Endothelial cell of umbilical vein (primary cell): ENCODE results near the gene CD164L2. TPM values are rescaled to one million over a fixed set of nuclear protein-coding genes. Genes with fewer than 3 reads are reported as not detected.

ENCODE experiments used
- BruUV-seq: library from RNA; stranded (reverse); fragments of 400-500 nt; replicated peaks from 2 replicates; lab custom pipeline; 2021; lab: Mats Ljungman, UMichigan
- CTCF ChIA-PET: fragments of 300-600, 350-600 bp; sonication (Branson Sonifier 250); formaldehyde crosslinking; loops from one replicate; lab custom pipeline; 2021; ENCODE audit warnings: antibody characterized with exemption, inconsistent platforms; lab: Charles Lee
- POLR2A ChIA-PET: fragments of 300-600, 350-600 bp; sonication (Branson Sonifier 250); formaldehyde crosslinking; loops from one replicate; lab custom pipeline; 2021; ENCODE audit warnings: antibody characterized with exemption, inconsistent platforms; lab: Charles Lee
- DNase-seq: peaks from one replicate; pipeline ENCODE4 v3.0.0-alpha.2; 2011; ENCODE audit warnings: low read depth, low spot score
- FAIRE-seq: peaks from 2 replicates; lab custom pipeline; 2011; peaks lifted over from hg19 to GRCh38; lab: Jason Lieb, UNC
- H2AFZ ChIP-seq: 2 replicates; pipeline ENCODE4 v1.6.0; 2012; ENCODE audit warnings: low read depth, low read length, control low read depth, inconsistent platforms
- H3K27ac ChIP-seq: 2 replicates; pipeline ENCODE4 v1.5.1; 2011; ENCODE audit warnings: low read depth, mild to moderate bottlenecking, control low read depth, low read length, moderate library complexity; ENCODE audit not compliant: insufficient read depth
- H3K27me3 ChIP-seq, 2 experiments: 2 replicates each; pipeline versions ENCODE4 v1.6.0 to v1.6.1; 2011; ENCODE audit warnings: low read length in 2 of 2, mixed read lengths in 1 of 2; ENCODE audit not compliant: control insufficient read depth in 2 of 2, insufficient read depth in 2 of 2
- H3K36me3 ChIP-seq, 2 experiments: 2 replicates in 1 of 2; 3 replicates in 1 of 2; pipeline ENCODE4 v1.5.1; 2011; ENCODE audit warnings: low read length in 2 of 2, mild to moderate bottlenecking in 1 of 2, moderate library complexity in 1 of 2; ENCODE audit not compliant: control insufficient read depth in 2 of 2, insufficient read depth in 2 of 2; ENCODE audit errors: extremely low read depth in 1 of 2
- H3K4me1 ChIP-seq: 3 replicates; pipeline ENCODE4 v1.5.1; 2011; ENCODE audit warnings: mild to moderate bottlenecking, low read length; ENCODE audit not compliant: control insufficient read depth, insufficient read depth; ENCODE audit errors: extremely low read depth
- H3K4me2 ChIP-seq: 2 replicates; pipeline ENCODE4 v1.6.1; 2011; ENCODE audit warnings: low read length, control low read depth, mixed read lengths; ENCODE audit not compliant: insufficient read depth
- H3K4me3 ChIP-seq, 3 experiments: fragments of 200-600 bp in 1 of 3; sonication (generic), shearing (Covaris generic) in 1 of 3; replicated peaks in 1 of 3; 2 replicates each; pipeline ENCODE4 v1.5.1; 2011 to 2016; ENCODE audit warnings: control low read depth in 3 of 3, low read length in 3 of 3, mild to moderate bottlenecking in 2 of 3, inconsistent platforms in 1 of 3, low read depth in 1 of 3, moderate library complexity in 1 of 3; ENCODE audit not compliant: insufficient read depth in 1 of 3
- H3K79me2 ChIP-seq: 2 replicates; pipeline ENCODE4 v1.6.0; 2012; ENCODE audit warnings: low read length, inconsistent platforms; ENCODE audit not compliant: control insufficient read depth, insufficient read depth
- H3K9ac ChIP-seq: replicated peaks from 2 replicates; pipeline ENCODE3; 2011; ENCODE audit warnings: low read length, control low read depth; ENCODE audit not compliant: insufficient read depth; ENCODE audit errors: extremely low read depth
- H3K9me1 ChIP-seq: replicated peaks from 3 replicates; pipeline ENCODE4 v1.6.0; 2011; ENCODE audit warnings: mild to moderate bottlenecking, low read length; ENCODE audit not compliant: control insufficient read depth, insufficient read depth; ENCODE audit errors: extremely low read depth
- H3K9me3 ChIP-seq: replicated peaks from 2 replicates; pipeline ENCODE4 v1.5.1; 2012; ENCODE audit warnings: low read length, inconsistent platforms; ENCODE audit not compliant: control insufficient read depth, insufficient read depth
- H4K20me1 ChIP-seq: replicated peaks from 2 replicates; pipeline ENCODE3; 2011; ENCODE audit warnings: mild to moderate bottlenecking, low read length; ENCODE audit not compliant: control insufficient read depth, insufficient read depth; ENCODE audit errors: extremely low read depth
- EZH2 ChIP-seq: IDR thresholded peaks from 2 replicates; pipeline ENCODE4 v1.6.1; 2012; ENCODE audit warnings: borderline replicate concordance, low read depth, mild to moderate bottlenecking, moderate library complexity, low read length, inconsistent platforms; ENCODE audit not compliant: severe bottlenecking
- FOS ChIP-seq: IDR thresholded peaks from 2 replicates; pipeline ENCODE4 v1.6.1; 2011; ENCODE audit warnings: mild to moderate bottlenecking, low read length, moderate library complexity, borderline replicate concordance; ENCODE audit not compliant: insufficient read depth
- GATA2 ChIP-seq: IDR thresholded peaks from 2 replicates; pipeline ENCODE4 v1.7.0; 2011; ENCODE audit warnings: low read depth, mild to moderate bottlenecking, moderate library complexity, mixed read lengths, low read length; ENCODE audit not compliant: insufficient read length, insufficient read depth
- JUN ChIP-seq: IDR thresholded peaks from 2 replicates; pipeline ENCODE4 v1.6.1; 2011; ENCODE audit warnings: borderline replicate concordance, low read depth; ENCODE audit not compliant: insufficient read length, insufficient read depth
- MAX ChIP-seq: IDR thresholded peaks from 2 replicates; pipeline ENCODE4 v1.6.1; 2011; ENCODE audit not compliant: insufficient read depth, insufficient read length
- MYC ChIP-seq: IDR thresholded peaks from one replicate; pipeline ENCODE4 v1.6.1; 2011; ENCODE audit warnings: mild to moderate bottlenecking, low read depth, low read length
- POLR2A ChIP-seq: IDR thresholded peaks from 2 replicates; pipeline ENCODE4 v1.6.1; 2012; ENCODE audit warnings: low read depth, mild to moderate bottlenecking, control low read depth, low read length
- POLR2AphosphoS5 ChIP-seq: IDR thresholded peaks from 2 replicates; pipeline ENCODE4 v1.6.1; 2012; ENCODE audit warnings: low read depth, mild to moderate bottlenecking, control low read depth, low read length, moderate library complexity; ENCODE audit not compliant: insufficient read depth
- dilution Hi-C: fragments of 300-500 bp; cut with MboI; formaldehyde crosslinking; loops from one replicate; pipeline ENCODE4 v1.15.0; 2019; ENCODE audit warnings: low sequenced_read_pairs; ENCODE audit not compliant: extremely low pct_ligation_motif_present
- intact Hi-C: fragments of 100-400 bp; cut with micrococcal nuclease; formaldehyde crosslinking; loops from one replicate; pipeline ENCODE4 v1.10.0; 2022
- polyA plus RNA-seq, 4 experiments: library from polyadenylated mRNA; depleted of rRNA in 3 of 4; stranded (reverse) in 3 of 4; unstranded in 1 of 4; fragments of >200 nt; gene quantifications; 2 replicates each; pipeline versions ENCODE4 v1.2.1 to v1.2.3, GENCODE V29; 2011 to 2012; ENCODE audit warnings: missing spikeins in 1 of 4
- total RNA-seq: library from RNA; stranded (reverse); gene quantifications from 2 replicates; pipeline ENCODE4 v1.2.3, GENCODE V29; 2021
- TF ChIP-seq, protein P1 (sequence below), 2 donors: IDR thresholded peaks; 1 replicate in 1 of 2; 2 replicates in 1 of 2; pipeline ENCODE4 v1.5.1; 2011; ENCODE audit warnings: low read length in 2 of 2, mild to moderate bottlenecking in 2 of 2, moderate library complexity in 2 of 2, control low read depth in 1 of 2, inconsistent platforms in 1 of 2, low read depth in 1 of 2; ENCODE audit not compliant: insufficient read depth in 1 of 2; ENCODE audit errors: extremely low read depth in 1 of 2

Gene CD164L2
- total and polyA plus RNA-seq, 2 donors (not counting 3 experiments of a cell fraction or from before 2014, with no cell fraction given), result not detected

DNA sequence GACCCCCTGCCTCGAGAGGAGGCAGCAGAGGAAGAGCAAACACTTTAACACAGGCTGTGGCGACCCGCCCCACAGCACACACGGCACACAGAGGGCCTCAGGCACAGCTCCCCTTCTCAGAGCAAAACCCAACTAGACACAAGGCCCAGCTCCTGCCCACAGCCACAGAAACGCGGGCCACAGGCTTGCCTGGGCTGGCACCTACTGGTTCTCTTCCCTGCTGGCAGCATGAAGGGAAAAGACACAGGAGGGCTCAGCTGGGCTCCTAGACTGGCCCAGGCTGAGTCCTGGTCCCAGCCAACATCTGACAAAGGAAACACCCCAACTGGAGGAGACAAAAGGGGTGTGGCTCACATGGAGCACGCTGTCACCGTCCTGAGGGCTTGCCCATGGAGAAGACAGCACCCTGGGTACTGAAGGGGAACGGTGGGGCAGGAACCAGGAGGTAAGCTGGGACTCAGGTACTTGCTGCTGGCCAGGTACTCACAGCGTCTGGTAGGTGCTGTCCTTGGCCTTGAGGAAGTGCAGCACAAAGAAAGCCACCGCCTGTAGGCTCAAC, 3.5 kb downstream of the CD164L2 start:
- no peak overlapping the region for H3K4me3 ChIP-seq
- H3K79me2 ChIP-seq, result no peaks in the 10 kb centered on the region
- H3K27me3 ChIP-seq, result peaks cover 0 to 3% of the 10 kb centered on the region in 2 experiments
- ChIA-PET POLR2A (no interaction called here), CTCF (interaction anchor here (0.7 to 0.9 kb wide), 2 partner anchors 10 to 14 kb away, joined by 3 read pairs; no protein-coding TSS in a partner anchor)
- H3K36me3 ChIP-seq, result no peaks in the 10 kb centered on the region
- no peak overlapping the region for H2AFZ ChIP-seq
- BruUV-seq, result no TSS peak
- H3K4me1 ChIP-seq, result no peaks in the 10 kb centered on the region
- H4K20me1 ChIP-seq, result no peaks in the 10 kb centered on the region
- no peaks in the 10 kb centered on the region for H3K9me3 ChIP-seq
- H3K9me1 ChIP-seq, result no peaks in the 10 kb centered on the region
- TF ChIP-seq POLR2AphosphoS5, result no peak
- no peak for TF ChIP-seq POLR2A
- no peak for TF ChIP-seq EZH2
- TF ChIP-seq MAX, result no peak
- H3K27ac ChIP-seq, result no peak overlapping the region
- no peak for FAIRE-seq
- no peak overlapping the region for H3K4me2 ChIP-seq
- H3K9ac ChIP-seq, result no peak overlapping the region
- DNase-seq, result no peak
- dilution Hi-C loops (no loop called here), intact Hi-C loops (no loop called here)

GRCh38 chr1:27377760-27378495, 5.2 kb downstream of the CD164L2 start:
- no peaks in the 10 kb centered on the region for H4K20me1 ChIP-seq
- no peak overlapping the region for H3K4me3 ChIP-seq
- no peak overlapping the region for H3K4me2 ChIP-seq
- H3K4me1 ChIP-seq, result no peaks in the 10 kb centered on the region
- H3K9ac ChIP-seq, result no peak overlapping the region
- BruUV-seq, result no TSS peak
- H3K9me3 ChIP-seq, result no peaks in the 10 kb centered on the region
- ChIA-PET CTCF (interaction anchor here (0.7 to 1.6 kb wide), 4 partner anchors 9 to 17 kb away, joined by 3 to 7 read pairs (median 3); partner anchors contain the start of gene MAP3K6), POLR2A (interaction anchor here (0.6 kb wide), 2 partner anchors 64 to 328 kb away, joined by 3 to 6 read pairs; no protein-coding TSS in a partner anchor)
- no peak for FAIRE-seq
- H3K27me3 ChIP-seq, result peaks cover 0 to 3% of the 10 kb centered on the region in 2 experiments
- H3K79me2 ChIP-seq, result no peaks in the 10 kb centered on the region
- TF ChIP-seq MAX (no peak), POLR2AphosphoS5 (no peak), MYC (no peak), POLR2A (no peak), FOS (no peak), EZH2 (no peak), JUN (no peak), GATA2 (no peak)
- TF ChIP-seq, protein P1, sequence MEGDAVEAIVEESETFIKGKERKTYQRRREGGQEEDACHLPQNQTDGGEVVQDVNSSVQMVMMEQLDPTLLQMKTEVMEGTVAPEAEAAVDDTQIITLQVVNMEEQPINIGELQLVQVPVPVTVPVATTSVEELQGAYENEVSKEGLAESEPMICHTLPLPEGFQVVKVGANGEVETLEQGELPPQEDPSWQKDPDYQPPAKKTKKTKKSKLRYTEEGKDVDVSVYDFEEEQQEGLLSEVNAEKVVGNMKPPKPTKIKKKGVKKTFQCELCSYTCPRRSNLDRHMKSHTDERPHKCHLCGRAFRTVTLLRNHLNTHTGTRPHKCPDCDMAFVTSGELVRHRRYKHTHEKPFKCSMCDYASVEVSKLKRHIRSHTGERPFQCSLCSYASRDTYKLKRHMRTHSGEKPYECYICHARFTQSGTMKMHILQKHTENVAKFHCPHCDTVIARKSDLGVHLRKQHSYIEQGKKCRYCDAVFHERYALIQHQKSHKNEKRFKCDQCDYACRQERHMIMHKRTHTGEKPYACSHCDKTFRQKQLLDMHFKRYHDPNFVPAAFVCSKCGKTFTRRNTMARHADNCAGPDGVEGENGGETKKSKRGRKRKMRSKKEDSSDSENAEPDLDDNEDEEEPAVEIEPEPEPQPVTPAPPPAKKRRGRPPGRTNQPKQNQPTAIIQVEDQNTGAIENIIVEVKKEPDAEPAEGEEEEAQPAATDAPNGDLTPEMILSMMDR (IDR thresholded peaks at IDR 0.05; ENCODE audit: extremely low read depth in 1 of 2, insufficient read depth in 1 of 2, low read depth in 1 of 2, low read length in 2 of 2), result no peak
- dilution Hi-C loops, result no loop called here
- DNase-seq, result no peak
- no peak overlapping the region for H3K27ac ChIP-seq
- intact Hi-C loops, result no loop called here
- no peak overlapping the region for H2AFZ ChIP-seq
- no peaks in the 10 kb centered on the region for H3K36me3 ChIP-seq
- H3K9me1 ChIP-seq, result no peaks in the 10 kb centered on the region
